ENCODE results near the gene TNFRSF1B. TPM values are rescaled to one million over a fixed set of nuclear protein-coding genes. Genes with fewer than 3 reads are reported as not detected.

The TNFRSF1B gene
- total RNA-seq, 1 donor from 2014 or later, result 5.1 TPM

GRCh38 chr1:12130466-12131130, 36.2 kb upstream of the TNFRSF1B start:
- no peak for DNase-seq
- Mint-ChIP-seq H3K4me1 (ENCODE audit: low read depth, unreplicated experiment) (peaks cover 13% of the 10 kb centered on the region), H3K27ac (ENCODE audit: unreplicated experiment) (no peak overlapping the region), H3K9me3 (ENCODE audit: unreplicated experiment) (peaks cover 1% of the 10 kb centered on the region), H3K4me3 (ENCODE audit: unreplicated experiment) (no peak overlapping the region), H3K36me3 (ENCODE audit: unreplicated experiment) (no peaks in the 10 kb centered on the region), H3K27me3 (ENCODE audit: unreplicated experiment) (no peaks in the 10 kb centered on the region)
- TF ChIP-seq CTCF (IDR thresholded peaks at IDR 0.05; ENCODE audit: partially characterized antibody, unreplicated experiment), result no peak

GRCh38 chr1:12132078-12132477, 34.7 kb upstream of the TNFRSF1B start:
- DNase-seq, result no peak
- Mint-ChIP-seq H3K4me3 (ENCODE audit: unreplicated experiment) (no peak overlapping the region), H3K9me3 (ENCODE audit: unreplicated experiment) (peaks cover 1% of the 10 kb centered on the region), H3K27me3 (ENCODE audit: unreplicated experiment) (no peaks in the 10 kb centered on the region), H3K4me1 (ENCODE audit: low read depth, unreplicated experiment) (peaks cover 15% of the 10 kb centered on the region), H3K27ac (ENCODE audit: unreplicated experiment) (no peak overlapping the region), H3K36me3 (ENCODE audit: unreplicated experiment) (no peaks in the 10 kb centered on the region)
- no peak for TF ChIP-seq CTCF (IDR thresholded peaks at IDR 0.05; ENCODE audit: partially characterized antibody, unreplicated experiment)

- Mint-ChIP-seq H3K4me3 (ENCODE audit: unreplicated experiment) (no peak overlapping the region), H3K4me1 (ENCODE audit: low read depth, unreplicated experiment) (peaks cover 15% of the 10 kb centered on the region), H3K36me3 (ENCODE audit: unreplicated experiment) (no peaks in the 10 kb centered on the region), H3K27me3 (ENCODE audit: unreplicated experiment) (peaks cover 7% of the 10 kb centered on the region), H3K9me3 (ENCODE audit: unreplicated experiment) (peaks cover 4% of the 10 kb centered on the region), H3K27ac (ENCODE audit: unreplicated experiment) (no peak overlapping the region)
- TF ChIP-seq CTCF (IDR thresholded peaks at IDR 0.05; ENCODE audit: partially characterized antibody, unreplicated experiment), result no peak
- no peak for DNase-seq
Observed at GRCh38 chr1:12134716-12135115, 32.1 kb upstream of the TNFRSF1B start.

GRCh38 chr1:12135612-12136011, 31.2 kb upstream of the TNFRSF1B start:
- TF ChIP-seq CTCF (IDR thresholded peaks at IDR 0.05; ENCODE audit: partially characterized antibody, unreplicated experiment), result no peak
- H3K27me3 Mint-ChIP-seq (ENCODE audit: unreplicated experiment), result peaks cover 7% of the 10 kb centered on the region
- DNase-seq, result no peak
- H3K36me3 Mint-ChIP-seq (ENCODE audit: unreplicated experiment), result no peaks in the 10 kb centered on the region
- no peak overlapping the region for H3K4me3 Mint-ChIP-seq (ENCODE audit: unreplicated experiment)
- peaks cover 4% of the 10 kb centered on the region for H3K9me3 Mint-ChIP-seq (ENCODE audit: unreplicated experiment)
- H3K4me1 Mint-ChIP-seq (ENCODE audit: low read depth, unreplicated experiment), result peaks cover 15% of the 10 kb centered on the region
- no peak overlapping the region for H3K27ac Mint-ChIP-seq (ENCODE audit: unreplicated experiment)

- H3K4me3 Mint-ChIP-seq (ENCODE audit: unreplicated experiment), result no peak overlapping the region
- H3K9me3 Mint-ChIP-seq (ENCODE audit: unreplicated experiment), result peaks cover 4% of the 10 kb centered on the region
- no peak for DNase-seq
- no peak for TF ChIP-seq CTCF (IDR thresholded peaks at IDR 0.05; ENCODE audit: partially characterized antibody, unreplicated experiment)
- peaks cover 15% of the 10 kb centered on the region for H3K4me1 Mint-ChIP-seq (ENCODE audit: low read depth, unreplicated experiment)
- H3K27ac Mint-ChIP-seq (ENCODE audit: unreplicated experiment), result no peak overlapping the region
- H3K36me3 Mint-ChIP-seq (ENCODE audit: unreplicated experiment), result no peaks in the 10 kb centered on the region
- H3K27me3 Mint-ChIP-seq (ENCODE audit: unreplicated experiment), result peaks cover 7% of the 10 kb centered on the region
Observed at GRCh38 chr1:12136916-12137610, 29.7 kb upstream of the TNFRSF1B start.
